GM21825 (cell line): ENCODE measurements around the gene PLK1.

Experiments used
- ATAC-seq: cut with Tn5 transposase; IDR thresholded peaks from one replicate; pipeline ENCODE4 v1.9.1; 2021; ENCODE audit warnings: mild to moderate bottlenecking, moderate library complexity; ENCODE audit not compliant: unreplicated experiment

The PLK1 gene

DNA sequence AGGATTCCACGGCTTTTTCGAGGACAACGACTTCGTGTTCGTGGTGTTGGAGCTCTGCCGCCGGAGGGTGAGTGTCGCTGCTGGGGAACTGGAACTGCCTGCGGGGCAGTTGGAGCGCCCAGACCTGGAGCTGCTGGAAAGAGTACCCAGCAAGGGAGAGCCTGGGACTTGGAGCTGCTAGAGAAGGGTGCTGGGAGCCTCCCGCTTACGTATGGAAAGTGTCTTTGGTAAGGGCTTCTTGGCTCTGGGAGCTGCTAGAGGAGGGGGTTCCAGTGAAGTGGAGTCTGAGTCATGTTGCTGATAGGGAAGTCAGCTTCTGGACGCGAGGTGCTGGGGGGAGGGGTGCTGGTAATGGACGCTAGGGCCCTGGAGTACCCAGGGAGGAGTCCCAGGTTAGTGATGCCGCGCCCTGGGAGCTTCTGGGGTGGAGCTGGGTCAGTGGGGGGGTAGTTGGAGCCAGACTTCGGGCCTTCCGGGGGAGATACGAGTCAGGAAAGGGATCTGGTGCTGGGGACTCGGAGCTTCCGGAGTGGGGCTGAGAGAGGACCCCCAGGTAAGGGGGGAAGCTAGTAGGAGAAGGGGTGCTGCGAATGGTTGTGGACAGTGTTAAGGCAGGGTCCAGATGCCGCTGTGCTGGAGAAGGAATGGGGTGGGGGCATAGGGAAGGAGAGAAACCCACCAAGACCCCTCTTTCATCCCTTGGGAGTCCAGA is 741 bp downstream of the PLK1 start:
- ATAC-seq: no peak

DNA sequence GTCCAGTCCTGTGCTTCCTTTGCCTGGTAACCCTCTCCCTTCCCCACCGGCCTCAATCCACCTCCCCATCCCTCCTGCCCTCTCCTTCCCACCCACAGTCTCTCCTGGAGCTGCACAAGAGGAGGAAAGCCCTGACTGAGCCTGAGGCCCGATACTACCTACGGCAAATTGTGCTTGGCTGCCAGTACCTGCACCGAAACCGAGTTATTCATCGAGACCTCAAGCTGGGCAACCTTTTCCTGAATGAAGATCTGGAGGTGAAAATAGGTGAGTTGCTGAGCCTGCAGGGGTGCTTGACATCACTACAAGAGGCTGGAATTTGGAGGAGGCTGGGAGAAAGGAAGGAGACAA is 1.3 kb downstream of the PLK1 start:
- ATAC-seq: no peak

GRCh38 chr16:23682181-23682580 is 3.5 kb downstream of the PLK1 start:
- no peak for ATAC-seq

DNA sequence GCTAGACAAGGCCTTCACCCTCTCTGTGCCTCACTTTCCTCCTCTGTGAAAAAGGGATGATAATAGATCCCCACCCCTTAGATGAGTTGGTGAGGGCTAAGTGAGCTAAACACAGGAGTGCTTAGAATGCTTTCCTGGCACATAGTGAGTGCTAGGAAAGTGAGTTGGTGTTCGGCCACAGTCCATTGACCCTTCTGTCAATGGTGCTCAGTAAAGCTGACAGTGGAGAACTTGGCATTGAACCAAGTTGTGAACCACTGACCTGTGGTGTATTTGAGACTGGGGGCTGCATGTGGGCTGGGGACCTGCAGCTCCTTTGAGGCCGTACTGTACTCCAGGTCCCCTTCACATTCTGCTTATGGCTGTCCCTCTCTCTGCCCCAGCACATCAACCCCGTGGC is 4.8 kb downstream of the PLK1 start:
- no peak for ATAC-seq

DNA sequence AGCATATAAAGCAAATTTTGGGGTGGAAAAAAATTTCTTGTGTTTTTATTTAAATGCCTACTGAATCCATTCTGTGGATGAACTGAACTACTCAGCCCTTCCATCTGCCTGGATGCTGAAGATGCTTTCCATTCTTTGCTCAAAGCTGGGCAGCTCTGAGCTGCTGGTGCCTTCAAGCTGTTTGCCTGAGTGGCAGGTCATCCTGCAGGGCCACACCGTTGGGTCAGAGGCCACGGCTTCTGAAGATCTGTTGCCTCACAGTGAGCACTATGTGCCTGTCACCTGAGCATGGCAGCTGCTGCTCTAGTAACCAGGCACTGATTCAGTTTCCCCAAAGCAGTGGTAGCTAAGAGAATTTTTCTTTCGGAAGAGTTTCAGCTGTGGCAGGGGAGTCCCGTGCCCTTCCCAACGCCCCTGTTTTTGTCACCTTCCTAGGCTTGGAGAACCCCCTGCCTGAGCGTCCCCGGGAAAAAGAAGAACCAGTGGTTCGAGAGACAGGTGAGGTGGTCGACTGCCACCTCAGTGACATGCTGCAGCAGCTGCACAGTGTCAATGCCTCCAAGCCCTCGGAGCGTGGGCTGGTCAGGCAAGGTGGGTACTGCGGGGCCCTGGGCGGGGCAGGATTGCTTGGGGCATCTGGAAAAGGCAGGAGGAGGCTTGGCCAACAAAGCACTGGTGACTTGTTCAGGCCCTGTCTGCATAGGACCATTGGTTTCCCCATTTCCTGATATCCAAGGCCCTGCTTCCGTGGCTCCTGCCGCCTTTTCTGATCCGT is 8.5 kb downstream of the PLK1 start:
- ATAC-seq: no peak

DNA sequence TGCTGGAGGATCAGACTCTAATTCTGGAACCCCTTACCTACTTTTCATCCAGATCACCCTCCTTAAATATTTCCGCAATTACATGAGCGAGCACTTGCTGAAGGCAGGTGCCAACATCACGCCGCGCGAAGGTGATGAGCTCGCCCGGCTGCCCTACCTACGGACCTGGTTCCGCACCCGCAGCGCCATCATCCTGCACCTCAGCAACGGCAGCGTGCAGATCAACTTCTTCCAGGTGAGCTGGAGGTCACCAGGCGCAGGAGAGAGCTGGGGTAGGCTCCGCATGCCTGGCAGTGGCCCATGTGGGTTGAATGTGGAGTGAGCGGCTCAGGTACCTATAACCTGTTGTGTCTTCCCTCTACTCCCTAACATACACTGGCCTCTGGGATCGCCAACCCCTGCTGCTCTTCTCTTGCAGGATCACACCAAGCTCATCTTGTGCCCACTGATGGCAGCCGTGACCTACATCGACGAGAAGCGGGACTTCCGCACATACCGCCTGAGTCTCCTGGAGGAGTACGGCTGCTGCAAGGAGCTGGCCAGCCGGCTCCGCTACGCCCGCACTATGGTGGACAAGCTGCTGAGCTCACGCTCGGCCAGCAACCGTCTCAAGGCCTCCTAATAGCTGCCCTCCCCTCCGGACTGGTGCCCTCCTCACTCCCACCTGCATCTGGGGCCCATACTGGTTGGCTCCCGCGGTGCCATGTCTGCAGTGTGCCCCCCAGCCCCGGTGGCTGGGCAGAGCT is 10.9 kb downstream of the PLK1 start:
- no peak for ATAC-seq

DNA sequence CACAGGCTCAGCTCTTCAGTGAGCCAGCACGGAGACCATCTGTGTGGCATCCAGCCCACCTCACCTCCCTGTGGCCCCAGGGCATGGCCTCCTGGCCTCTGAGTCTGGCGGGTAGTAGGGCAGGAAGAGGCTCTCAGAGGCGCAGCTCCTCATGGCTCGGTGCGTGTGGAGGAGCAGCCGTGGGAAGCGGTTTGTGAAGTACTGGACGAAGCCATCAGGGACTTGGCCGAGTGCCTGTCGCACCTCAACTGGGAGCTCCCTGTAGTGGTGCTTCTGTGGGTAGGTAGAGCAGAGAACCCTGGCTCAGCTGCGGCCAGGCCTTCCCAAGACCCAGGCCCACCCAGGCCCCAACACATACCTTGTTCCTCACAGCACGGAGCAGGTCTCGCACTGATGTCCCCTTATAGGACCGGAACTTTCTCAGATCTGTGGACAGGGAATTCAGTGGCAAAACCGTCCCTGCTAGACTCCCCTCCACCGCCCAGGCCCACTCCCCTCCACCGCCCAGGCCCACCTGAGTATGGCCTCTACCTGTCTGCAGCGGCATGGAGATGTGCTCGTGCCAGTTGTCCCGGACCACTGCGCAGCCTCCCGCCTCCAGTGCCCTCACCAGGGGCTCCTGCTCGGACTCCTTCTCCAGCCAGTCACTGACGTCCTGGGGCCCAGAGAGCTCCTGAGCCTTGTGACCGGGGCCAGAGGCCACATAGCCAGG is 12.2 kb downstream of the PLK1 start:
- no peak for ATAC-seq

- no peak for ATAC-seq
These were observed 12.9 kb downstream of the PLK1 start for GRCh38 chr16:23691483-23692189.

DNA sequence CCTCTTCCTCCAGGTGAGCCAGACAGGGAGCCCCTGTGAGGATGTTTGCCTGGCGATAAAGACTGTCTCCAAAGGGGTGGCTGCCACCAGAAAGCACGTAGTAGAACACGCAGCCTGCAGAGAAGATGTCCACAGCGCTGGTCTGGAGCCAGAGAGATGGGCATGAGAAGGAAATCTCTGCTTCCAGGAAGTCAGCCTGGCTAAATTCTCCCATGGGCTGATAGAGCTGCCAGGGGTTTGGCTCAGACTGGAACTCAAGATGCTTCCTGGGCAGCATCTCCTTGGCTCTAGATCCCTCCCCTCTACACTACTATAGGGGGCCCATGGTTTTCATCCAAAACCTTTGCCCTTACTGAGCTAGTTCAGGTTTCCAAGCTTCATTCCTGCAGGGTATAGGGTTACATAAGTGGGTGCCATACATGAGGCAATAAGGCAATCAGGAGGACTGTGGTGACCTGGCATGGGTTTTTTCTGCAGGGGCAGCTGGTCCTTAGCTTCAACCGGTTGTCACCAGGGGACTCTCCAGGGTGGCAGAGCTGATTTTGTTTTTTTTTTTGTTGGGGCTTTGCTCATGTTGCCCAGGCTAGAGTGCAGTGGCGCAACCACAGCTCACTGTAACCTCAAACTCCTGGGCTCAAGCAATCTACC is 13.6 kb downstream of the PLK1 start:
- no peak for ATAC-seq

DNA sequence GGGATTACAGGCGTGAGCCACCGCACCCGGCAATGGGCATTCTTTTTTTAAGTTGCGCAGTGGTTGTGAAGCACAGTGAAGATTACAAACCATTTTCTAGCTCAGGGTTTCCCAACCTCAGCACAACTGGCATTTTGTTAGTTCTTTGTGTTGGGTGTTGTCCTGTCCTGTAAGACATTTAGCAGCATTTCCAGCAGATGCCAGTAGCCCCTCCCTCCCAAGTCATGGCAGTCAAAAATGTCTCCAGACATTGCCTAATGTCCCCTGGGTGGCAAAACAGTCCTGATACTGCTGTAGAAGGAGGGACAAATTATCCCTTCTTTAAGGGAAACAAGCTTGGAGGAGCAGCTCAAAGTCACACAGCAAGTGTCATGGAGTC is 15.6 kb downstream of the PLK1 start:
- no peak for ATAC-seq

DNA sequence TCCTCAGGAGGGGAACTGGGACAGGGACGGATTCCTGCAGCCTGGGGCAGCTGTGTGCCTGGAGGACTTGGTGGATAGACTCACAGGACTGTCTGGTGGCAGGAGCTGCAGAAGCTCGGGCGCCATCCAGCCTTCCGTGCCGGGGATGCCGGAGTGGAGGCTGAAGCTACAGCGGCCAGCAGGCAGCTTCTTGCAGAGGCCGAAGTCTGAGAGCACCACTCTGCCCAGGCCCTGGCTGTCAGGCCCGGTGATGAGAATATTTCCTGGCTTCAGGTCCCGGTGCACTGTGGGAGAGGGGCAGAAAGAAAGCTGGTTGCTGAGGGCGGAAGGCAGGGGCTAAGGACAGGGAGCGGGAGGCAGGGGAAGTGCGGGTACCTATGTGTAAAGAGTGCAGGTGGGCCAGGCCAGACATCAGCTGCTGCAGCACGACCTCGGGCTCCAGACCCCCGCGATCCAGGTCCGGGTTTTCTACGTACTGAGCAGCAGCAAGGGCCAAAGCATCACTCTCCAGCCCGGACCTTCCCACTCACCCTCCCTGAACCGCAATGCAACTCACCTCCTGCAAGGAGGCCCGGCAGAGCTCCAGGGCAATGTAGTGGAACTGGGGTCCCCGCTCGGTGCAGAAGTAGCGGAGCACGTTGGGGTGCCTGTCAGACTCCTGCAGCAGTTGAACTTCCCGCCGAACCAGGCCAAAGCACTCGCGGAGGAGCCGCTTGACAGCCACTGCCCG is 16.1 kb downstream of the PLK1 start:
- ATAC-seq: no peak

- no peak for ATAC-seq
These were observed 17.1 kb downstream of the PLK1 start for GRCh38 chr16:23695756-23696155.

DNA sequence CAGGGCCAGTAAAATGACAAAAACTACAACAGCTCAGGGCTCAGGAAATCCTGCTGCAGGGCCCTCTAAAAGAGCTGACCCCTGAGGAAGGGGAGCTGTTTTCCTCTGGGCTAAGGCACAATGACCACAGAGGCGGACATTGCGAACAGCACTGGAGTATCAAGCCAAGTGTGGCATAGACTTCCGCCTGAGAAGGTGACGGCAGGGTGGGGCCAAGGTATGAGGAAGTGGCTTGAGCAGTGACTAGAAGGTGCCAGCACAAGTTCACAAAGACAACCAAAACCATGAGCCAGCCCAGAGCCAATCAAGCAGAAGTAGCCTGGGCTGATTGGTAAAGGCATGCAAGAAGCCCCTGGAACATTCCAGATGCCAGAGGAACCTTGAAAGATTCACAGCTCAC is 20.4 kb downstream of the PLK1 start:
- ATAC-seq: no peak

- ATAC-seq: no peak
These were observed 21.4 kb downstream of the PLK1 start for GRCh38 chr16:23700093-23700492.

GRCh38 chr16:23700509-23700908 is 21.8 kb downstream of the PLK1 start:
- ATAC-seq: no peak

- no peak for ATAC-seq
These were observed 22.4 kb downstream of the PLK1 start for GRCh38 chr16:23701045-23701444.

DNA sequence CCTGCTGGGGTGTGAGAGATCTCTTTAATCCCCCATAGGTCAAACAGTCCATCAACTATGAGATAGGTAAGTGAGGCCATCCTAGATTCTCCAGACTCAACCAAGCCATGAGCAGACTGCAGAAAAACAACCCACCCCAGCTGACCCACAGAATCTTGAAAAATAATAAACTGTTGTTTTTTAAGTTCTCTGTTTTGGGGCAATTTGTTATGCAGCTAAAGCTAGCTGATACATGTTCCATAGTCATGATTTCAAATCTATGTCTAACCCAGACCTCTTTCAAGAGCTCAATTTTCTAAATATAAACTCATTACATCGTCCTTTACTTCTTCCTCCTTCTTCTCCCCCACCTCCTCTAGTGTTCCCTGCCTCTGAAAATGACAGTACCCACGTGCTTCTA is 24.3 kb downstream of the PLK1 start:
- ATAC-seq: no peak

GRCh38 chr16:23704772-23705516 is 26.3 kb downstream of the PLK1 start:
- ATAC-seq: no peak

- no peak for ATAC-seq
These were observed 26.8 kb downstream of the PLK1 start for GRCh38 chr16:23705517-23705902.
